ENCODE data around the gene PHLPP1.

PHLPP1 gene

DNA sequence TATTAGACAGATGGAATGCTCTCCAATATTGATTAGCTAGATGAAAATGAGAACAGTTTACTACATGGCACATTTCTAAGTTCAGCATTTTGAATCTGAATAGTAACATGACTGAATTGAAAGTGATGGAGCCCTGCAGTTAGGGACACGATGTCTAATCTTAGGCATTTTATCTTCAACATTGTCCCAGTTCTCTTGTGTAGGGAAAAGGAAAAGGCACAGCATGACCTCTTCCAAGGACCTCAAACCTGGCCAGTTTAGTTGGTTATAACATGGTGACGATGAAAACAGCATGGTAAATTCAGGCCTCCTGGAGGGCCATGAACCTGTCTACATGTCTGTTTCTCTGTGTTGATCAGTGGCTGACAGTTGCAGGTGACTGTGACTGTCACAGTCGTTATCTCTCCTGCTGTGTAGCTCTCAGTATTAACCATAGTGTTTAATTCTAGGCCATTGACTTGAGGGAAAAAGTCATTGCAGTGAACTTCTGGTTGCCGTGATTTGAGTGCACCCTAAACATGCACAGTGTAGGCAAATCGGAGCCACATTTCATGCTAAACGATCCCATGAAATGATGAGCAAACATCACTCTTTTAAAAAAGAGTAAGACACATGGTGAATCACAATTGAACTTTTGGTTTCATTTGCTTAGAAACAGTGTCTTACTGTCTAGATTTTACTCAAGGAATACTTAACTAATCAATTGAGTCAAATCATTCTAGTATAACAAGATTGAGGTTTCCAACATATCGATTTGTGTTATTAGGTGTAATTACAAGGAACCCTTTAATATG lies 129.7 kb downstream of the PHLPP1 start:
- peak; percentile 3 for DNase-seq (ENCODE audit: low read depth, low spot score)

DNA sequence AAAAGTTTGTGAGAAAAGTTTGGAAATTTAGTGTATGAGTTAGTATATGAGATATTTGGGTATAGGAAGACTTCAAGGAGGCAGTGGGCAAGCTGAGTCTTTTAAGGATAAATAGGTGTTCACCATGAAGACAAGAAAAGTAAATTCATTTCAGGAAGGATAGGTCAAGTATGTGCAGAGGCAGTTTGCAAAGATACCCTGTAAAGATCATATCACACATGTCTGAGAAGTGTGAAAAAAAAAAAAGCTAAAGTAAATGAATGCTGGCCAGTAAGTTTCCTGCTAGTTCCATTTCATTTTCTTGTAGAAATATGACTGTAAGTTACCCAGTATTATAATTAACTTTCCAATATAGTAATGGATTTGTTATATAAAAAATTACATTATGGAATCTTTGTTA lies 131.0 kb downstream of the PHLPP1 start:
- DNase-seq (ENCODE audit: low read depth, low spot score), result no peak

DNA sequence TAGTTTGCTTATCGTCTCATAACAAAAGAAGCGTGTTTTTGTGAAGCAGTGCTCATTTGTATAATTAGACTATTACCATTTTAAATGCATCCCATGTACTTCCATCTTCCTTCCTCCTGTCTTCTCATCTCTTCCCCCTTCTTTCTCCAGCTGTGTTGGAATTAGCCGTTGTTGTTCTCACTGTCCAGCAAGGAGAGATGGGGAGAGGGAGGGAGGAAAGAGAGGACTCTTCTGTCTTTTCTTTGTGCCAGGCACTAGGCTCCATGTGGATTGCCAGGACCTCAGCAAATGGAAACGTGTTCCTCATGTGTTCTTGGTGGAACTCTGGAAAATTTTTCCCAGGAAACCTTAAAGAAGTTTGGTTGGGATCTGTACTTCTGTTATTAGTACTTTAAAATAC lies 131.7 kb downstream of the PHLPP1 start:
- DNase-seq (ENCODE audit: low read depth, low spot score), result no peak

DNA sequence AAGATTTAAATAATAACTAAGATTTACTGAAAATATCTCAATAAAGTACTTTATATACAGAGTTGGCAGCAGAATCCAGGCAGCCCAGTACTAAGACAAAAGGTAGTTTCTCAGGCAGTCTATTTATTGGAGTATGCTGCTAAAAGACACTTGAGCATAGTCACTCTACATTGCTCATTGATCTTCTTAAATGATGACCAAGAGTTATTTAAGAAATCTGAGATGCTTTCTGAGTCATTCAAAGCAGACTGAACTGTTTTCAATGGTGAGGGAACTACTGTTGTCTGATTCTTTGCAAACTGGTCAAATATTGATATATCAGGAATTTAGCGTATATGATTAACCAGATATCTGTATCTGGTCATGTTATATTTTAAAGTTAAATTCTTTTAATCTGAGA lies 133.6 kb downstream of the PHLPP1 start:
- no peak for DNase-seq (ENCODE audit: low read depth, low spot score)

DNA sequence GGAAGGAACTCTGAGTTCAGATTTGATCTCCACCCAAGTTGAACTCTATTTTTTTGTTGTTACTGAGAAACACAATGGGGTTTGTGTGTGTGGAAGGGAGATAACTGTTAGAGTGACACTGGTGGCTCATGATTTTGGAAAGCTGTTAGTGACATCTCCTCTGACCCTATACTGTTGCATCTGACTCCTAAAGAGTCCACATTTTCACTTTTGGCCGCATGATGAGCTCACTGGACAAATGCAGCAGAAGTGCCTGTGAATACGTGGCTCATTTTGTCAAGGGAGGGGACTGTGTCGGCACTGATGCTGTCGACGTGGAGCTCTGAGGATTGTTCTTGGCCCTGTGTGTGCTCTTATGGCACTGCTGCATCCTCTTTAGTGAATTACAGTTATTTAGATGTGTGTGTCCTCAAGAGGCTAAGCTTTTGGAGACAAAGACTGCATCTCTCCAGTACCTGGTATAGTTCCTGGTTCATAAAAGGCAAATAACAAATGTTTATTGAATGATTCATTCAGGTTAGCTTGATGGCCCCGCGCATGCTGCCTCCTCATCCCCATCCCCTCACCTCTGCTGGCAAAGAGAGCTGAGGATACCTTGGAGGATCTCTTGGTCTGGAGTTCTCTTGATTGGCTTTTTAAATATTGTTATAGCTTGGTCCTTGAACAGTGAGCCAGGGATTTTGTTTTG lies 135.4 kb downstream of the PHLPP1 start:
- no peak for DNase-seq (ENCODE audit: low read depth, low spot score)

GRCh38 chr18:62852851-62853250 lies 137.5 kb downstream of the PHLPP1 start:
- DNase-seq (ENCODE audit: low read depth, low spot score), result no peak

DNA sequence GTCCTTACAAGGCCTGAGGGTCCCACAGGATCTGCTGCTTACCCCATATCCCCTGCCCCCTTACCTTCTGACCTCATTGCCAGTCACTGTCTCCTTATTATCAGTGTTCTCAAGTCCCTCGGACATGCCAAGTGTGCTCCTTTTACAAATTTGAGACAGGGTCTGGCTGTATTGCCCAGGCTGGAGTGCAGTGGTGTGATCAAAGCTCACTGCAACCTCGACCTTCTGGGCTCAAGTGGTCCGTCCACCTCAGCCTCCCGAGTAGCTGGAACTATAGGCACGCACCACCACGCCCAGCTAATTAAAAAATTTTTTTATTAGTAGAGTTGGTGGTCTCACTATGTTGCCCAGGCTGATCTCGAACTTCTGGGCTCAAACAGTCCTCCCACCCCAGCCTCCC lies 141.0 kb downstream of the PHLPP1 start:
- no peak for DNase-seq (ENCODE audit: low read depth, low spot score)

GRCh38 chr18:62857263-62857976 lies 142.1 kb downstream of the PHLPP1 start:
- no peak for DNase-seq (ENCODE audit: low read depth, low spot score)

GRCh38 chr18:62860062-62860461 lies 144.7 kb downstream of the PHLPP1 start:
- DNase-seq (ENCODE audit: low read depth, low spot score), result no peak

GRCh38 chr18:62862466-62862865 lies 147.1 kb downstream of the PHLPP1 start:
- no peak for DNase-seq (ENCODE audit: low read depth, low spot score)

DNA sequence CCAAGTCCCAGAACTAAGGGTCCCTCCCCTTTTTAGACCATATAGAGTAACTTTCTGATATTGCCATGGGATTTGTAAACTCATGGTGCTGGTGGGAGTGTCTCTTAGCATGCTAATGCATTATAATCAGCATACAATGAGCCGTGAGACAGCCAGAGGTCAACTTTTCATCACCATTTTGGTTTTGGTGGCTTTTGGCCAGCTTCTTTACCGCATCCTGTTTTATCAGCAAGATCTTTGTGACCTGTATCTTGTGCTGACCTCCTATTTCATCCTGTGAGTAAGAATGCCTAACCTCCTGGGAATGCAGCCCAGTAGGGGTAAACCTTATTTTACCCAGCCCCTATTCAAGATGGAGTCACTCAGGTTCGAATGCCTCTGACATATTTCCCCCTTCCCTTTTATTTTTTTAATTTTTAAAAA lies 148.2 kb downstream of the PHLPP1 start:
- no peak for DNase-seq (ENCODE audit: low read depth, low spot score)

DNA sequence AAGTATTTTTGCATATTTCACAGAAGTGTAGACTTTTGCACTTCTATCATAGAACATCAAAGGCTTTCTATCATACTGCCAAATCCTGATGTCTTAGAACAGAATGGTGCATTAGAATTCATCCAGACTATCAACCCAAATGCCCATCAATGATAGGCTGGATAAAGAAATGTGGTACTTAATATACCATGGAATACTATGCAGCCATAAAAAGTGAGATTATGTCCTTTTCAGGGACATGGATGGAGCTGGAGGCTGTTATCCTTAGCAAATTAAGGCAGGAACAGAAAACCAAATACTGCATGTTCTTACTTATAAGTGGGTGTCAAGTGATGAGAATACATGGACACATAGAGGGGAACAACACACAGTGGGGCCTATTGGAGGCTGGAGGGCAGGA lies 150.2 kb downstream of the PHLPP1 start:
- DNase-seq (ENCODE audit: low read depth, low spot score), result no peak

GRCh38 chr18:62867534-62867933 lies 152.2 kb downstream of the PHLPP1 start:
- no peak for DNase-seq (ENCODE audit: low read depth, low spot score)

DNA sequence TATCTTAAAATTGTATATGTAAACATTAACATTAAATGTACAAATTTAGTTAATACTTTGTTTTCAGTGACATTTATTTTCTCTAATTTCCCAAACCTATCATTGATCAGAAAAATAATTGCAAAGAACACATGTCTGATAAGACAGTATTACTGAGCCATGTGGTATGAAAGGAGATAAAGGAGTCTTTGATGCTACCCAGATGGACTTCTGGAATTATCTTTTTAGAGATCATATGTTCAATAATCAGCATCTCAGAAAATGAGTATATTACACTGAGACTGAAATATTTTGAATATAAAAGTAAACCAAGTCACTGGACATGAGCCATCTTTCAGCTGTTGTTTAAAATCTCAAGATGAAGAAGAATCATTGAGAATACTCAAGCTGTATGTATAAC lies 153.3 kb downstream of the PHLPP1 start:
- no peak for DNase-seq (ENCODE audit: low read depth, low spot score)

GRCh38 chr18:62870643-62871042 lies 155.3 kb downstream of the PHLPP1 start:
- no peak for DNase-seq (ENCODE audit: low read depth, low spot score)

GRCh38 chr18:62875323-62875722 lies 160.0 kb downstream of the PHLPP1 start:
- no peak for DNase-seq (ENCODE audit: low read depth, low spot score)

DNA sequence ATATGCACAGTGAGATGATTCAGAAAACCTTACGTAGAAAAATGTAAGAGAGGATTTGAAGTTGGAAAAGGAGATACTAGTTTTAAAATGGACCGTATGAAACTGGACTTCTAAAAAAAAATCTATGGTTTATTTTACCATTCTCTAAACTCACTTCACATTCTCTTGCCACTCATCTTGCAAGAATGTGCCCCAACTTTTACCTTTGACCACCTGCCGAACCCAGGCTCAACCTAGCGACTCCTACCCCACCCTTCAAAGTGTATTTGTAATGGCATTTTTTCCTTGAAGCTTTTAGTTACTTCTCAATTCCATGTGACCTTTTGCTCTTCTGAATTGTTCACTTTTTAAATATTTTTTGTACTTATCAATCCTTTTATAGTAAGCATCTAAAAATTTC lies 160.8 kb downstream of the PHLPP1 start:
- DNase-seq (ENCODE audit: low read depth, low spot score), result no peak

DNA sequence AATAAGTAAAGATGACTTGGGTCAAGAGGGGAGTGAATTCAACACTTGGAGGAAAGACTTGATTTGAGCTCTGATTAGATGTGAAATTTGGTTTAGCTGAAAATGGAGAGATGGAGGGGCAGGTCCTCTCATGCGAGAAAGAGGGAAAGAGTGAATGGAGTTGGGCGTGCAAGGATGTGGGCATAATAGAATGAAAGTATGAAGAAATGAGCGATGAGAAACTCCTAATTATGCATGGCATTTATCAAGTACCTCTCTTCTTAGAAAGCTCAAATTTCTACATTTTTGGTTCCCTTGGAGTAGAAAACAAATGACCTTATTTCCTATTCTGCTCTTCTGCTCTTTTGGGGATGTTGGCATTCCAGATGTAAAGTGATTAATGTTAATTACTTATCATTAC lies 161.5 kb downstream of the PHLPP1 start:
- DNase-seq (ENCODE audit: low read depth, low spot score), result no peak

- DNase-seq (ENCODE audit: low read depth, low spot score), result no peak
These were observed 162.3 kb downstream of the PHLPP1 start for GRCh38 chr18:62877411-62878221.

DNA sequence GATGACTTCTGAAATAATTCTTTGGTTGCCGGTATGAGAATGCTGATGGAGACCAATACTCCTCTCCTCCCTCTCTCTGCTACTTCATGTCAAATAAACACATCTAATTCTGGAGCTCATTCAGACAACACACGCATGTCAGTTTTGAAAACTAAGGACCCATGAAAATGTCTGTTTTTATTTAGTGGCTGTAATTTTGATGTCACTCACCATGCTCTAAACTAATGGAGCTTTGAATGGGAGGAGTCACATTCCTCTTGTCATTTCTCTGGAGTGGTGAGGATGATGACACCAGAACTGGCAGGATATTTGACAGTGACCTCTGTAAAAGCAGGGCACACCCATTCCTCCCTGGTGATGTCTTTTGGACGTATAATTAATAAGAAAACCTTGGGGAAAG lies 163.0 kb downstream of the PHLPP1 start:
- no peak for DNase-seq (ENCODE audit: low read depth, low spot score)

GRCh38 chr18:62880034-62880433 lies 164.7 kb downstream of the PHLPP1 start:
- no peak for DNase-seq (ENCODE audit: low read depth, low spot score)
